GM18511 (cell line): ENCODE data around the gene DUSP1.
A peak's percentile ranks its signal among the peaks of the same experiment; 100 is the strongest.
"Not testable (repeated sequence)": the region's sequence is repeated elsewhere in the genome, so short reads cannot be mapped to it uniquely, and the experiment has no call there.

Source experiments
- ATAC-seq: cut with Tn5 transposase; IDR thresholded peaks from one replicate; pipeline ENCODE4 v1.9.1; 2021; ENCODE audit warnings: mild to moderate bottlenecking, moderate library complexity; ENCODE audit not compliant: unreplicated experiment

The DUSP1 gene, protein sequence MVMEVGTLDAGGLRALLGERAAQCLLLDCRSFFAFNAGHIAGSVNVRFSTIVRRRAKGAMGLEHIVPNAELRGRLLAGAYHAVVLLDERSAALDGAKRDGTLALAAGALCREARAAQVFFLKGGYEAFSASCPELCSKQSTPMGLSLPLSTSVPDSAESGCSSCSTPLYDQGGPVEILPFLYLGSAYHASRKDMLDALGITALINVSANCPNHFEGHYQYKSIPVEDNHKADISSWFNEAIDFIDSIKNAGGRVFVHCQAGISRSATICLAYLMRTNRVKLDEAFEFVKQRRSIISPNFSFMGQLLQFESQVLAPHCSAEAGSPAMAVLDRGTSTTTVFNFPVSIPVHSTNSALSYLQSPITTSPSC

DNA sequence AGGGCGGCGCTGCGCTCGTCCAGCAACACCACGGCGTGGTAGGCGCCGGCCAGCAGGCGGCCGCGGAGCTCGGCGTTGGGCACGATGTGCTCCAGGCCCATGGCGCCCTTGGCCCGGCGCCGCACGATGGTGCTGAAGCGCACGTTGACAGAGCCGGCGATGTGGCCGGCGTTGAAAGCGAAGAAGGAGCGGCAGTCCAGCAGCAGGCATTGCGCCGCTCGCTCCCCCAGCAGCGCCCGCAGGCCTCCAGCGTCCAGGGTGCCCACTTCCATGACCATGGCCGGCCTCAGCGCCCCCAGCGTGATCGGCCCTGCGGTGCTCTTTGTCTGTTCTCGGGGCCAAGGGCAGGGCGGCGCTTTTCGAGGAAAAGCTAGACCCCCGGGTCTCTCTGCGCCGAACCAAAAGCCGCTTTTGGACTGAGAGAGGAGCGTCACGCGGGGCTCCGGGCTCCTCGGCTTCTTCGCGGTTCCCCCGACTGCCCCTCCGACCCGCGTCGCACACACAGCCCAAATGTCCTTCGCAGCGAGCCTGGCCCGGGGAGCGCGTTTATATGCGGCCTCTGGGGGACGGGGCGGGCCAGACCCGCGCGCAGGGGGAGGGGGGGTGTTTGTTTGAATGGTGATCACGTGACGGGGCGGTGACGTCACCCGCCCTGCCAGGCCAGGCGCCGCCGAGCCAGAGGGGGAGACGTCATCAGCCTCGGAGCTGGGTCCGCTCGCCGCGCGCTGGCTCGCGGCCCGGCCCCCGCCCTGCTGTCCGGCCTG is at the start of gene DUSP1:
DUSP1 (minus strand) TSS at position 521 of the 764 bp plus-strand sequence; CDS start at position 278, 243 bp downstream.
- ATAC-seq = peak; percentile 65

DNA sequence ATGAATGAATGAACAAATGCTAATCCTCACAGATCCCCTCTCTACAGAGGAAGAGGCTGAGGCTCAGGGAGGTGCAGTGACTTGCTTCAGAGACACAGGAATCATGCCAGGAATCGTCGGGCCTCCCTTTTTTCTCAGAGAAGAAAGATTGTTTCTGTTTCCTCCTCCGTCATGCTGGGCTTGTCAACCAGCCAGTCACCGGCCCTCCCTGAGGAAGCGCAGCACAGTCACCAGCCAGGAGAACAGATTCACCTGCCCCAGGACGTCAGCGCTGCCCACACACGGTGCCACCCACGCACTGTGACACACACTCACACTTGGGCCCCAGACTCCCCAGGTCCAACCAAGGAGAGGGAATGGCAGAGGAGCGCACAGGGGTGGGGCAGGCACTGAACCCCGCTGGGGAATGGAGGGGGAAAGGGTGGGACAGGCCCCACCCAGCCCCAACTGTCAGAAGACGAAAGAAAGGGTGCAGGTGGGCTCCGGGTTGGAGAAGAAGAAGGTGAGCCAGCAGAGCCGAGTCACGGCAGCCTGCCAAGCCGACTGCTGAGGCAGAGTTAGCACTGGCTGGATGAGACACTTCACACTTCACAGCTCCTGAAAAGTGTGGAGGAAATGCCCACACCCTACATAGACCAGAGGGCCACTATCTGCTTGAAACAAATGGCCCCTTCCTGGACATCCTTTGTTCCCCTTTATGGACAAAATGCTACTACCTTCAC is 49.2 kb upstream of the DUSP1 start:
- ATAC-seq = no peak

DNA sequence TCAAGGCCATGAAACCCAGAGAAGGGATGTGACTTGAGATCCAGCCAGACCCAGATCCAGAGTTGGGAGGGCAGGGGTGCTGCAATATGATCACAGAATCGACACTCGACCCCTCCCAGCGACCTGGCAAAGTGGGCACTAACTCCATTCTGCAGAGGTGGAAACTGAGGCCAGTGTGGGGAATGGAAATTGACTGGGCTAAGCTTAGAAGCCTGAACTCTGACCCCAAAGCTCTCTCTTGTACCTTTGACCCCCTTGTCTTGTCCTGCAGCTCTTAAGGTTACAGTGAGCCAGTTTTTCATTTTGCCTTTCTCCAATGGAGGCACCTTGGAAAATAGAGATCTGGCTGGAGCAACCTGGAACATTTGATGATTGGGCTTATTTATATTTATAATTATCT is 48.6 kb upstream of the DUSP1 start:
- no peak for ATAC-seq

DNA sequence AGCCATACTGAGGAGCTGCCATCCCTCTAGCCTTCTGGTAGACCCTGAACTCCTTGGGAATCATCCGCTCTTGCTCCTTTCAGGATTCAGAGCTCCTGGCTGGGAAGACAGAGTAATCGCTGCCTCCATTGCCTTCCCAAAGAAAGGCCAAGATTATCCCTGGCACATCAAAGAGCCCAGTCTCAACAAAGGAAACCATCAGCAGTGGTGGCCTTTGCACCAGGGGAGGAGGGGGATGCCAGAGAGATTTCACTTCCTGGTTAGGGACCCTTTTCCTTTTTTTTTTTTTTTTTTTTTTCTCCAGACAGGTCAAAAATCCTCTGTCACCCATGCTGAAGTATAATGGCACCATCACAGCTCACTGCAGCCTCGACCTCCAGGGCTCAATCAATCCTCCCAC is 47.1 kb upstream of the DUSP1 start:
- ATAC-seq = no peak

DNA sequence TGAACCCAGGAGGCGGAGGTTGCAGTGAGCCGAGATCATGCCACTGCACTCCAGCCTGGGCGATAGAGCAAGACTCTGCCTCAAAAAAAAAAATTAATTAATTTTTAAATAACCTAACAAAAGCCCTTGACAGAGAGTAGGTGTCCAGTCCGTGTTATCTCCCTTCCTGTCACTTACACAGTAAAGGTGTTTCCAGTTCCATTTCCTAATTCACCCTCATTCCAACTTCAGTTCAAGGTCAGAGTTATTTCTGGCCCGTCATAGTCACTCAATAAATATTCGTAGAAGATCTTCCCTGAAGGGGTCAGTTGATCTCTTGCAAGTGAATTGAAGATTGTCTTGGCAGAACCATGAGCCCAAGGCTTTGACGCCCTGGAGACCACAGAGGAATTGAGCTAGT is 46.7 kb upstream of the DUSP1 start:
- no peak for ATAC-seq

DNA sequence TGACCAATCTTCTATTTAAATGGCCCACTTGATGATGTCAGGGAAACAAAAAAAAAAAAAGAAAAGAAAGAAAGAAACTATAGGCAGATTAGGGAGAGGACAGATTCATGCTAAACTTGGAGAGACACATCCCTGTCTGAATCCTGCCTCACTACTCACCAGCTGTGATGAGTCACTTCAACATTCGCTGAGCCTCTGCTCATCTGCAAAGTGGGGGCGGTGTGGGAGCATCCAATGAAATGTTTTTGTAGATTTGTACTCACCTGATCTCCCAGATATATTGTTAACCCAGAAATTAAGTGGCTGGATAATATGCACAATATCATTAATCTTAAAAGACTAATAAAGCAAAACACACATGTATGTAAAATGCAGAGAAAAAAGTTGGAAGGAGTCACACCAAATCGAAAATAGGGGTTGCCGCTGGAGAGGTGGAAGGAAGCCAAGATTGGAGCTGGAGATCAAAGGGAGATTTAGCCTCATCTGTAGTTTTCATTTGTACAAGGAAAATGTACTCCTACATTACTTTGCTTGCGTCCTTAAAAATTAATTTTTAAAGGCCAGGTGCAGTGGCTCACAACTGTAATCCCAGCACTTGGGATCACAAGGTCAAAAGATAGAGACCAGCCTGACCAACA is 46.0 kb upstream of the DUSP1 start:
- no peak for ATAC-seq

DNA sequence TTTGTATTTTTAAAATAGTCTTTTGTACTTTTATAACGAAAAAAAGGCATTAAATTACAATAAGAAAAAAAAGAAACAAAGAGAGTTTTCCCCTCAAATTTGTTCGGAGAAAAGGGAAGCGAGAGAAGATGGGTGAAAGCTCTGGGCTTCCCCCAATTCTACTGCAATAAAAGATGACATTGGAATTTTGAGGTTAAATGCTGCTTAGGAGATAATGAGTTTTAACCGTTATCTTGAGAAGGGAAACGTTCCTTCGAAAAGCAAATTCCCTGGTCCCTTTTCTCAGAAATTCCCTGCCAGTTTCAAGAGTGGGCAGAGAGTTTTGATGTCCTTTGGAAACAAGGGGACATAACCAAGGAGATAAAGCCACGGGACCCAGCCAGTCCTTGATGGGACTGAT is 44.6 kb upstream of the DUSP1 start:
- ATAC-seq = no peak

DNA sequence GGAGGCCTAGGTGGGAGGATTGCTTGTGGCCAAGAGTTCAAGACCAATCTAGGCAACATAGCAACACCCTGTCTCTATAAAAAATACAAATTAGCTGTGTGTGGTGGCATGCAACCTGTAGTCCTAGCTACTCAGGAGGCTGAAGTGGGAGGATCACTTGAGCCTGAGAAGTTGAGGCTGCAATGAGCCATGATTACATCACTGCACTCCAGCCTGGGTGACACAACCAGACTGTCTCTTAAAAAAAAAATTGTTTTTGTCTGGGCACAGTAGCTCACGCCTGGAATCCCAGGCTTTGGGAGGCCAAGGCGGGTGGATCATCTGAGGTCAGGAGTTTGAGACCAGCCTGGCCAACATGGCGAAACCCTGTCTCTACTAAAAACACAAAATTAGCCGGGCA is 40.0 kb upstream of the DUSP1 start:
- not testable (repeated sequence) for ATAC-seq

DNA sequence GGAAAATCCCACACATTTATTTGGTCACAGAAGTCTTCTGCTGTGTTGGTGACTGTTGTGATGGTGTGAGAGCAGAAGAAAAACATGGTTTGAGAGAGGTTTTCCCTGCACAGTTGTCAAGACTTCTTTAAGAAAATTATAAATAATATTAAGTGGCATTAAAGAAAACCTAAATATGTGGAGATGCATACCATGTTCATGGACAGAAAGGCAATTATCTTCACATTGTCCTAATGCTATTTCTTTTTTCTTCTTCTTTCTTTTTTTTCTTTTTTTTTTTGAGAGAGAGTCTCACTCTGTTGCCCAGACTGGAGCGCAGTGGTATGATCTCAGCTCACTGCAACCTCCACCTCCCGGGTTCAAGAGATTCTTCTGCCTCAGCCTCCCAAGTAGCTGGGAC is 38.8 kb upstream of the DUSP1 start:
- no peak for ATAC-seq

DNA sequence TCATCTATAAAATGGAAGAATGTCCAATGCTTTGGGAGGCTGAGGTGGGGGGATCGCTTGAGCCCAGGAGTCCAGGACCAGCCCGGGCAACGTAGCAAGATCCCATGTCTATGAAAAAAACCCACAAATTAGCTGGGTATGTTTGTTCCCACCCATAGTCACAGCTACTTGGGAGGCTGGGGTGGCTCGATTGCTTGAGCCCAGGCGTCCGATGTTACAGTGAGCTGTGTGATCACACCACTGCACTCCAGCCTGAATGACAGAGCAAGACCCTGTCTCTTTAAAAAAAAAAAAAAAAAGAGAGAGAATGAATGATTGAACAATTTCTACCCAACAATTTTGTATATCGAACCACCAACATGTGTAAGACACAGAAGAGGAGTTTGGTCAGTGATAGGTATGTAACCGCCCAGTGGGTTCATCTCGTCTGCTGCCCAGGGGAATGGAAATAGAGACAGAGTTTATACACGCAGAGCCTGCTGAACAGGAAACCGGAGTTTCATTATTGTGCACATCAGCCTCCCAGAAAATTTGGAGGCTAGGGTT is 36.8 kb upstream of the DUSP1 start:
- no peak for ATAC-seq

DNA sequence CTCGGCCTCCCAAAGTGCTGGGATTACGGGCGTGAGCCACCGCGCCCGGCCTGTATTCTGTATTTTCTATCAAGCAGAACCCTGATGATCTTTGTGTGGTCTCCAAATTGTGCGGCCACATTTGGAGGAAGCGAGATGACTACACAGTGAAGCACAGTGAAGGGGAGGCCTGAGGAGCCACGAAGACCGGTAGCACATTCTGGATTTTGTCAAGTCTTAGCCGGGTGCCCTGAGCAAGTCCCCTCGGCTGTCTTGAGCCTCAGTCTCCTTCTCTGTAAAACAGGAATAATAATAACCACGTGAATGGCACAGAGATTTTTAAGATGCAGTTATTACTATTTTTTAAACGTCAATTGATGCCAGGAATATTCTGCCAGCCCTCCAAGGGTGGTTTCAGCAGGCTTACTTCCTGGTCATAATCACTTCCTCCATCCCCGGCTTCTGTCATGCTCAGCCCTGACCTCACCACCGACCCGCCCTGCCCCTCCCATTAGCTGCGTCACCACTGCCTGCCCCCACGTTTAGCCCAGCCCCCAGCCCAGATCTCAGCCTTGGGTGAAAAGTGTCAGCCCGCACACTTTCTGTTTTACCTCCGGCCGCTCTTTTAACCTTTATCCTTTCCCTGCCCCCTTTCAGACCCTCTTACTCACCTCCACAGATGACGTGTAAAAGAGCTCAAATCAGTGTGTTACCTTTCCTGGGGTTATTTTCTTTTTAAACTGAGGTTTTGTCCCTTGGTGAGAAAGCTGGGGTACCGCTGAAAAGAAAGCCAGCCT is 36.1 kb upstream of the DUSP1 start:
- peak; percentile 97 for ATAC-seq

DNA sequence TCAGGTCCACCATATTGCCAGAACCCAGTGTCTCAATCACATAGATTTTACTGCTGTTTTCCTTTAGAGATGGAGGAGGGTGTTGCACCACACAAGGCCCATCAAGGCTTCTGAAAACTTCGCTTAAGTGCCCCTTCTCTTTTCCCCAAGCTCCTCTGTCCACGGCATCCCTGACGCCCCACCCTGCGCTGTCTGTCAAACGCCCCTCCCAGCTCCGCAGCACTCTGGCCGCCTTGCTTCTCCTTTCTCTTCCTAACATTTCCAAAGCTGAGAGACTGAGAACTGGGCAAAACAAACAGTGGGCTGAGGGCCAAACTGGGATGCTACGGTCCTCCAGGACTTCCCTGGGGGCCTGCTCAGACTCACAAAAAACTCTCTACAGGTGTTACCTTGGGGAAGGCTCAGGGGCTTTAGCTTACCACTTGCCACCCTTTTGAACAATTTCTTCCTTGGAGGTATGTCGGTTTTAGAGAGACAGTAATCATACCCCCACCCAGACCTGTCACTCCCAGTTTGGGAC is 34.8 kb upstream of the DUSP1 start:
- ATAC-seq = no peak

DNA sequence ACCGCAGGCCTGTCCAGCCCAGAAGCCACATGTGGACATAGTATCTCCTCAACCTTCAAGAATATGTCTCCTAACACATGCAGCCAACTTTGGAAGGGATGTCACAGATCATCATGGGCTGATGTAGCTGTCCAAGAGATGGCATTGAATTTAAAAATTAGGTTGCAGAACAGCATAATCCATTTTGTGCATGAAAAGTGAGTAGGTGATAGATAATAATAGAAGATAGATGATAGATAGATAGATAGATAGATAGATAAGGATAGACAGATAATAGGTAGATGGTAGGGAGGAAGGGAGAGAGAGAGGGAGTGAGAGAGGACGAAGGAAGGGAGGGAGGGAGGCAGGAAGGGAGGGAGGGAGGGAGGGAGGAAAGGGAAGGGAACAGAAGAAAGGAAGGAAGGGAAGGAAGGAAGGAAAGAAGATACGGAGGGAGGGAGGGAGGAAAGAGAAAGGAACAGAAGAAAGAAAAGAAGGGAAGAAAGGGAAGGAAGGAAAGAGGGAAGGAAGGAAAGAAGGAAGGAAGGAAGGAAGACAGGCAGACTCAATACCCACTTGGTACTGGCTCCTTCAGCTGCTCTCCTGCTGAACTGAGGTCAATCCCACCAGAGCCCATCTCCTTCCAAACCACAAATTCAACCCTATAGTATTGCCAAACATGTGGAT is 34.2 kb upstream of the DUSP1 start:
- no peak for ATAC-seq

DNA sequence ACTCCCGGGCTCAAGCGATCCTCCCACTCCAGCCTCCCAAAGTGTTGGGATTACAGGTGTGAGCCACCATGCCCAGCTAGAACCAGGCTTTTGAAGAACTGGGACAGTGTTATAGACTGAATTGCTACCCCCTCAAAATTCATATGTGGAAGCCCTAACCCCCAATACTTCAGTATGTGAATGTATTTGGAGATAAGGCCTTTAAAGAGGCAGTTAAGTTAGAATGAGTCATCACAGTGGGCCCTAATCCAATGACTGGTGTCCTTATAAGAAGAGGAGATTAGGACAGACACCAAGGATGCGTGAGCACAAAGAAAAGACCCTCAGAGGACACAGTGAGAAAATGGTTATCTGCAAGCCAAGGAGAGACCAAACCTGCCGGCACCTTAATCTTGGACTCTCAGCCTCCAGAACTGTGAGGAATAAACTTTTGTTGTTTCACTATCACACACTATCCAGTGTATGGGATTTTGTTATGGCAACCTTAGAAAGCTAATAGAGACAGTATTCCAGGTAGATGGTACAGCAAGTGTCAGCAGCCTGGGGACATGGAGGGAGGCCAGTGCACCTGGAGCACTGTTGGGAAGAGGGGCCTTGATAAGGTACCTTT is 31.7 kb upstream of the DUSP1 start:
- ATAC-seq = no peak

DNA sequence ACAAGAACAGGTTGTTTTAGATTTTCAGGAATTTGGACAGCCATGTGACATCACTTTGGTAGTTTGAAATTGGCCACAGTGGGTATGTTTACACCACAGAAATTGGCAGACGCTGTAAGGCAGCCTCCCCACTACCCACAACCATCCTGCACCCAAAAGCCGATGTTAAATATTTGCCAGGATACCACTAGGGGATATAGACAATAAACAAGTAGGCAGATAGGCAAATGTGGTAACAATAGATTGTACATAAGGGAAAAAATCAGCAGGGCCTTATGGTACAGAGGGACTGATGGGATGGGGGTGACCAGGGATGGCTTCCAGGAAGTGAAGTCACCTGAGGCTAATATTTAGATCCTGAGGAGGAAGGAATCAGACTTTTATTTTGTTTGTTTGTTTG is 31.1 kb upstream of the DUSP1 start:
- ATAC-seq = no peak

DNA sequence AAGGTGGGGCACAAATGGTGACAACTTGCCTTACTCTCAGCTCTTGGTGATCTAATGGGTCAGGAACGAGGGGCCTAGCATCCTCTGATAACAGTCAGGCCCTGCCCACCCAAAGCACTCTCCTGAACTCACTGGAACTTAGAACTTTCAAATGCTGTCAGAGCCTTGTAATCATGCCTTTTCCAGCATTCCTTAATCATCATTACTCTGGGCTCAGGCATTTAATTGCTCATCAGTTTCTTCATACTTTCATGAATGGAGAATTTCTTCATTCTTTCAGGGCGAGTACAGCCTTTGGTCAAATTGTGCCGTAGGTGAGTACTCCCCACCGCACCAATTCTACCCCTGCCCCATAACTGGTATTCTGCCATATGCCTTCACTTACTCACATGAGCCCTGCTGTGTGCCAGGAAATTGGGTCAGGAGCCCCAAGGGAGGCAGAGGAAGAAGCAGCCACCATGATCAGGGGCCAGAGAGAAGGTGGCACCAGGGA is 30.2 kb upstream of the DUSP1 start:
- no peak for ATAC-seq

DNA sequence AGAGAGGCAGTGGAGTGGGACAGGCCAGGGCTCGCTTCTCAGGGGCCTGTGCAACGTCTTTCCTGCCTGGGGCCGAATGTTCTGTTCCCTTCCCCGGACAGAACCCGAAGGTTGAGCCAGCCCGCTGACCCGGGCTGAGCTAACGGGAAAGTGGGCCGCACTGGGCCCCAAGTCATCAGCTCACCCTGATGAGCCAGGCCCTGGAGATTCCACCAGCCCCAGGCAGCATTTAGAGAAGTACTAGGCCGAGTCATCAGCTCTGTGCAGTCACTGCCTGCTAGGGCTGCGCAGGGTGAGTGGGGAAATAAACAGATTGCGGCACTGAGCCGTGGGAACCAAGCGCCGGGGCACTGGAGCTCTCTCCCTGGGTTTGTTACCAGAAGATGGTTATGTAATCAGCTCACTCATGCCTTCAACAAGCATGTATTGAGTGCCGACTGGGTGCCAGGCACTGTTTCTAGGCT is 29.1 kb upstream of the DUSP1 start:
- ATAC-seq = no peak

DNA sequence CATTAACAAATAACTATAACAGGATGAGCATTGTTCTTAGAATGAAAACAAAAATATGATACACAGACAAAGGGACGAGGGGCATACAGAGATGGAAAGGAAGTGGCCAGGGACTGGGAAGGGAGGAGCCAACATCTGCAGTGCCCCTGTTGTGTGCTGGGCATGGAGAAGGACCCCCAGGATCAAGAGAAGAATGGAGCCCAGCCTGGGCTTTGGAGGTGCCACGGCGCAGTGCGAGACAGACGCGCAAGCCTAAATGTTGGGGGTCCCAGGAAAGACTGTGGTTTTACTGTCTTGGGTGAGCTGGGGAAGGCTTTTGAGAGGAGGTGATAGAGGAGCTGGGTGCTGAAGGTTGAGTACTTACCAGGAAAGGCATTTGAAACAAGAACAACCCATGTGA is 28.4 kb upstream of the DUSP1 start:
- no peak for ATAC-seq
